Measurements from ENCODE around the gene URM1.

DNA sequence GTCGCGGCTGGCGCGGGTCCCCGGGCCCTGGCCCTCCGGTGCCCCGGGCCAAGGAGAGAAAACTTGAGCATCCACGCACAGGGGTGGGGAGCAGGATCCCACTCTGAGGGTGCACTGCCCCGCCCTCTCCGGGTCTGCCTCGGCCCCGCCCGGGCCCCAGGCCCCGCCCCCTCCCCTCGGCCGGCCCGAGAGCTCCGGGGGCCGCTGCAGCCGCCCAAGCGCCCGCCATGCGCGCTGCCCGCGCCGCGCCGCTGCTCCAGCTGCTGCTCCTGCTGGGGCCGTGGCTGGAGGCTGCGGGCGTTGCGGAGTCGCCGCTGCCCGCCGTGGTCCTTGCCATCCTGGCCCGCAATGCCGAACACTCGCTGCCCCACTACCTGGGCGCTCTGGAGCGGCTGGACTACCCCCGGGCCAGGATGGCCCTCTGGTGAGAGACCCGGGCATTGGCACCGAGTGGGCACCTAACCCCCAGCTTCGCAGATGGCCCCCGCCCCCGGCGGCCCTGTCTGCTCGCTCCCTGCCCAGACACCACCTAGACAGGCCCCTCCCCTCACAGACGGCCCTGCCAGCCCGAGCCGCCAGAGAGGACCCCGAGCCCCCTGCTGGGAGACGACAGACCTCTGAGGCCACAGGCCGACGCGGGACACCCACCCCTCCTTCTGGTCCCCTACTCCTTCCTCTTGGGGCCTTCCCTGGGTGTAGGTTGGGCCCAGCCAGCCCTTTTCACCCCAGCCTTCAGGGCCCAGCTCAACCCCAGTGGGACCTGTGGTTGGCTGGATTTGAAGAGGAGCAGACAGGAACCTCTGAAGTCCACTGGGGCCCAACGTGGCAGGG, 49.7 kb downstream of the URM1 start, which contains the start of gene CERCAM:
- TF ChIP-seq CTCF (IDR thresholded peaks at IDR 0.05) (no peak), EP300 (IDR thresholded peaks at IDR 0.05) (no peak)
